Choroid plexus epithelial cell (primary cell): ENCODE data around the gene LEP.

Source experiments
- DNase-seq: peaks from one replicate; pipeline ENCODE4 v3.0.0-alpha.2; 2010; ENCODE audit warnings: low read depth
- H3K4me3 ChIP-seq: 2 replicates; pipeline ENCODE4 v1.5.1; 2011; ENCODE audit warnings: low read depth, mild to moderate bottlenecking, control low read depth, low read length, moderate library complexity
- TF ChIP-seq, protein P1 (sequence below): conservative IDR thresholded peaks from 2 replicates; pipeline ENCODE4 v1.5.1; 2011; ENCODE audit warnings: low read depth, mild to moderate bottlenecking, control low read depth, inconsistent platforms, low read length, moderate library complexity

LEP gene

GRCh38 chr7:128303133-128303532, 62.1 kb downstream of the LEP start:
- H3K4me3 ChIP-seq: no peak overlapping the region
- TF ChIP-seq, protein P1, sequence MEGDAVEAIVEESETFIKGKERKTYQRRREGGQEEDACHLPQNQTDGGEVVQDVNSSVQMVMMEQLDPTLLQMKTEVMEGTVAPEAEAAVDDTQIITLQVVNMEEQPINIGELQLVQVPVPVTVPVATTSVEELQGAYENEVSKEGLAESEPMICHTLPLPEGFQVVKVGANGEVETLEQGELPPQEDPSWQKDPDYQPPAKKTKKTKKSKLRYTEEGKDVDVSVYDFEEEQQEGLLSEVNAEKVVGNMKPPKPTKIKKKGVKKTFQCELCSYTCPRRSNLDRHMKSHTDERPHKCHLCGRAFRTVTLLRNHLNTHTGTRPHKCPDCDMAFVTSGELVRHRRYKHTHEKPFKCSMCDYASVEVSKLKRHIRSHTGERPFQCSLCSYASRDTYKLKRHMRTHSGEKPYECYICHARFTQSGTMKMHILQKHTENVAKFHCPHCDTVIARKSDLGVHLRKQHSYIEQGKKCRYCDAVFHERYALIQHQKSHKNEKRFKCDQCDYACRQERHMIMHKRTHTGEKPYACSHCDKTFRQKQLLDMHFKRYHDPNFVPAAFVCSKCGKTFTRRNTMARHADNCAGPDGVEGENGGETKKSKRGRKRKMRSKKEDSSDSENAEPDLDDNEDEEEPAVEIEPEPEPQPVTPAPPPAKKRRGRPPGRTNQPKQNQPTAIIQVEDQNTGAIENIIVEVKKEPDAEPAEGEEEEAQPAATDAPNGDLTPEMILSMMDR: no peak
- DNase-seq: no peak

GRCh38 chr7:128303643-128304042, 62.6 kb downstream of the LEP start:
- DNase-seq: no peak
- H3K4me3 ChIP-seq: no peak overlapping the region
- TF ChIP-seq, protein P1: no peak

DNA sequence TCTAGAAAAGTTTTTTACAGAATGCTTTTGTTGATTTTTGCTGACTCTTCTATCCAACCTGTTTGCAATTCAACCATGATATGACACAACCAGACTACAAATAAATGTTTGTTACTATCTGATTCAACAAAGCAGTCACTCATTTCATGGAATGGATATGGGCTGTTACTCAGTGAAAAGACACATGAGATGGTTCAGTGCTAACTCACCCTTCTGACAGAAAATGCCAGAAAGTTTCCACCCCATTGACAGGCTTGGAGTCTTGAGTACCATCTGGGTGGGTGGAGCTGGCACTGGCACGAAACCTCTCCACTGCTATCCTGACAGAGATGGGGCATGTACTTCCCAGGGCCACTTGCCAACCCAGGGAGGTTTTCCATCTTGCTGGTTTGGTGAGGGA, 63.1 kb downstream of the LEP start:
- DNase-seq: no peak
- no peak overlapping the region for H3K4me3 ChIP-seq
- TF ChIP-seq, protein P1: no peak

- DNase-seq: no peak
- TF ChIP-seq, protein P1: no peak
- H3K4me3 ChIP-seq: no peak overlapping the region
These were observed 66.0 kb downstream of the LEP start for GRCh38 chr7:128307061-128307460.
